ENCODE data around the gene SELENBP1.
"Not testable (repeated sequence)": the region's sequence is repeated elsewhere in the genome, so short reads cannot be mapped to it uniquely, and the experiment has no call there.

The SELENBP1 gene

GRCh38 chr1:151372058-151372934 lies at the start of gene SELENBP1:
SELENBP1 (minus strand) TSS chr1:151372705; CDS start chr1:151372641, 64 bp downstream.
- no peak for DNase-seq (ENCODE audit: low read depth in 2 of 2)

GRCh38 chr1:151419819-151420218 lies 47.3 kb upstream of the SELENBP1 start:
- no peak for DNase-seq (ENCODE audit: low read depth in 2 of 2)

- DNase-seq (ENCODE audit: low read depth in 2 of 2): no peak
These were observed 45.6 kb upstream of the SELENBP1 start for GRCh38 chr1:151418081-151418480.

- no peak for DNase-seq (ENCODE audit: low read depth in 2 of 2)
These were observed 43.7 kb upstream of the SELENBP1 start for GRCh38 chr1:151416231-151416630.

- DNase-seq (ENCODE audit: low read depth in 2 of 2): no peak
These were observed 39.4 kb upstream of the SELENBP1 start for GRCh38 chr1:151411884-151412283.

GRCh38 chr1:151408891-151409290 lies 36.4 kb upstream of the SELENBP1 start:
- no peak for DNase-seq (ENCODE audit: low read depth in 2 of 2)

- DNase-seq (ENCODE audit: low read depth in 2 of 2): no peak
These were observed 34.8 kb upstream of the SELENBP1 start for GRCh38 chr1:151407304-151407703.

GRCh38 chr1:151406176-151406575 lies 33.7 kb upstream of the SELENBP1 start:
- no peak for DNase-seq (ENCODE audit: low read depth in 2 of 2)

- DNase-seq (ENCODE audit: low read depth in 2 of 2): no peak
These were observed 32.9 kb upstream of the SELENBP1 start for GRCh38 chr1:151405187-151405951.

- no peak for DNase-seq (ENCODE audit: low read depth in 2 of 2)
These were observed 31.1 kb upstream of the SELENBP1 start for GRCh38 chr1:151403612-151404011.

- no peak for DNase-seq (ENCODE audit: low read depth in 2 of 2)
These were observed 30.3 kb upstream of the SELENBP1 start for GRCh38 chr1:151402764-151403163.

- no peak for DNase-seq (ENCODE audit: low read depth in 2 of 2)
These were observed 29.4 kb upstream of the SELENBP1 start for GRCh38 chr1:151401860-151402259.

GRCh38 chr1:151401125-151401788 lies 28.8 kb upstream of the SELENBP1 start:
- no peak for DNase-seq (ENCODE audit: low read depth in 2 of 2)

- DNase-seq (ENCODE audit: low read depth in 2 of 2): peak; percentile 54 to 64
These were observed 27.0 kb upstream of the SELENBP1 start, which contains the start of gene PSMB4 for GRCh38 chr1:151399324-151400171. PSMB4 (plus strand) TSS chr1:151399573; CDS start chr1:151399588, 15 bp downstream.

GRCh38 chr1:151396265-151396664 lies 23.8 kb upstream of the SELENBP1 start:
- DNase-seq (ENCODE audit: low read depth in 2 of 2): not testable (repeated sequence)

GRCh38 chr1:151393583-151393982 lies 21.1 kb upstream of the SELENBP1 start:
- DNase-seq (ENCODE audit: low read depth in 2 of 2): no peak

- DNase-seq (ENCODE audit: low read depth in 2 of 2): no peak
These were observed 18.6 kb upstream of the SELENBP1 start for GRCh38 chr1:151391079-151391563.

GRCh38 chr1:151390221-151391078 lies 17.9 kb upstream of the SELENBP1 start:
- DNase-seq (ENCODE audit: low read depth in 2 of 2): not testable (repeated sequence)

GRCh38 chr1:151386002-151386401 lies 13.5 kb upstream of the SELENBP1 start:
- no peak for DNase-seq (ENCODE audit: low read depth in 2 of 2)

- DNase-seq (ENCODE audit: low read depth in 2 of 2): no peak
These were observed 12.1 kb upstream of the SELENBP1 start for GRCh38 chr1:151384584-151384983.
